ENCODE results near the gene NKX1-1.

- TF ChIP-seq CTCF (IDR thresholded peaks at IDR 0.05) (no peak), POLR2A (IDR thresholded peaks at IDR 0.05) (no peak), POLR2AphosphoS5 (IDR thresholded peaks at IDR 0.05) (no peak)
Measured at GRCh38 chr4:1384675-1385372, 21.4 kb downstream of the NKX1-1 start.

Data from gastroesophageal sphincter (tissue), 3 donors.